Raji (cell line): ENCODE results near the gene IRF8.

Source experiments
- POLR2A ChIP-seq: IDR thresholded peaks from 2 replicates; pipeline ENCODE4 v1.6.1; 2011; ENCODE audit warnings: low read depth, low read length, control low read depth; ENCODE audit not compliant: insufficient read depth

The IRF8 gene

DNA sequence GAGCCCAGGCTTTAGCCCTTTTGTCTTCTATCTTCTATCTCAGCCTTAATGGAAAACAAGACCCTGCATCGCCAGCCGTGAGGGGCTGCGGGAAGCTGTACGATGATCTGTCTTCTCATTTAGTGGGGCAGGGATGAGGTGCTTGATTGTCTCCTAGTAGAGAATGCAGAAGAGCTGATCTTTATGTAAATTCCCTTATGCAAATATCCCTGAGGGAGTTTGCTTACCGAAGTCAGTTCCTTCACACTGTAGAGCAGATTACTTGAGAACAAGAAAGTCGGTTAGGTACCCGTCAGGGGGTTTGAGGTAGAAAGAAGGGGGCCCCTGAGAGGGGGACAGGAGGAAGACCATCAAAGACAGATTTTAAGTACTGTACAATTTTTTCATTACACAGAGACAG lies 66.2 kb downstream of the IRF8 start:
- no peak for TF ChIP-seq POLR2A

DNA sequence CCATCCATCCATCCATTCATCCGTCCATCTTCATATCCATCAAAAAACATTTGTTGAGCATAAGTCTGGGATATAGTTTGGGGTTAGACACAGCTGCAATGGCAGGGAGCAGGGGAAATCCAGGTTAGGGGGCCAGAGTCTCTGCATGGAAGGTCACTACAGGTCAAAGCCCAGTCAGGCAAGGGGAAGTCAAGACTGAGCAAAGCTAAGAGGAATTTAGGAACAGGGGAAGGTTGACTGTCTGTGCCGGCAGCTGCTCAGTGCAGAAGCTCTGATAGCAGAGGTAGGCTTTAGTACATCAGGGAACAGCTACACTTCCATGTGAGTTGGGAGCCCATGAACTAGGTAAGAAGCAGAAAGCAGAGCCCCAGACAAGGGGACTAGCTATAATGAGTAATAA lies 68.1 kb downstream of the IRF8 start:
- no peak for TF ChIP-seq POLR2A

- no peak for TF ChIP-seq POLR2A
Observed at GRCh38 chr16:85968041-85968920, 69.3 kb downstream of the IRF8 start.

DNA sequence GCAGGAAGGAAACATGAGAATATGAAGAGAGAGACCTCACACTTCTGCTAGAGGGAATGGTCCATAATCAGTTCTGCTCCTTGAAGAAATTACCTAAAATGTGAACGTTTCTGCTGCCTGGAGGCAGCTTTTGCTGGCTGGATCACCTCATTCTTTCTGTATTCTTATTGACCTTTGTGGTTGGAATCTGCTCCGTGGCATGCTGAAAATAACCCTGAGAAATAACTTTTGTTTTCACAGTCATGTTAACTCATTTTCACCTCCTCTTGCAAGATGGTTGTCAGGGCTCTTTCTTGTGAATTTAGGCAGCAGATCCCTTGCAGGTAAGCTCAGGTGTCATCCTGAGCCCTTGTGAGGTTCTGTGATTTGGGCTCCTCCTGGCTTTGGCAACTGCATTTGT lies 70.2 kb downstream of the IRF8 start:
- TF ChIP-seq POLR2A = no peak

- no peak for TF ChIP-seq POLR2A
Observed at GRCh38 chr16:85969591-85969990, 70.6 kb downstream of the IRF8 start.

GRCh38 chr16:85970016-85970733 lies 71.2 kb downstream of the IRF8 start:
- TF ChIP-seq POLR2A = no peak

GRCh38 chr16:85970738-85971137 lies 71.8 kb downstream of the IRF8 start:
- no peak for TF ChIP-seq POLR2A
